ENCODE data around the gene HAUS3. TPM values are rescaled to one million over a fixed set of nuclear protein-coding genes. Genes with fewer than 3 reads are reported as not detected.

The HAUS3 gene
- total and polyA plus RNA-seq, 10 of the 15 experiments (the other 5 are each of a cell fraction or from before 2014, with no cell fraction given): 4.2 to 23.9 (median 12.3) TPM

- TF ChIP-seq TAF1 (IDR thresholded peaks at IDR 0.05; ENCODE audit: borderline replicate concordance, low read depth, low read length) (peak; percentile 69; the same call in 1 of the 2 replicates), NFXL1 (IDR thresholded peaks at IDR 0.05; ENCODE audit: borderline replicate concordance) (no peak), ZNF217 (IDR thresholded peaks at IDR 0.05) (no peak), ZBTB11 (CRISPR knock-in tag; IDR thresholded peaks at IDR 0.05) (no peak), ETV6 (conservative IDR thresholded peaks at IDR 0.05 in 1 of 2, IDR thresholded peaks at IDR 0.05 in 1 of 2; ENCODE audit: borderline replicate concordance in 1 of 2, low read depth in 1 of 2) (no peak), GATAD2B (conservative IDR thresholded peaks at IDR 0.05; ENCODE audit: low read depth) (peak; percentile 86), SMARCA5 (IDR thresholded peaks at IDR 0.05) (no peak), SUPT20H (IDR thresholded peaks at IDR 0.05; ENCODE audit: borderline replicate concordance, control insufficient read depth, low read depth, low read length) (no peak), BHLHE40 (IDR thresholded peaks at IDR 0.05; ENCODE audit: borderline replicate concordance in 1 of 2, low read depth in 2 of 2, low read length in 1 of 2) (peak in 1 of 2 experiments; percentile 38; a peak in 2 of 4 replicates), SREBF2 (IDR thresholded peaks at IDR 0.05; ENCODE audit: low read length) (no peak), FOXK2 (IDR thresholded peaks at IDR 0.05) (no peak), NKRF (conservative IDR thresholded peaks at IDR 0.05) (peak; percentile 98), RELB (IDR thresholded peaks at IDR 0.05; ENCODE audit: low read depth) (no peak), ZNF384 (IDR thresholded peaks at IDR 0.05; ENCODE audit: borderline replicate concordance, low read depth, low read length) (no peak), ZNF622 (IDR thresholded peaks at IDR 0.05) (no peak), ZSCAN29 (IDR thresholded peaks at IDR 0.05) (no peak), ESRRA (IDR thresholded peaks at IDR 0.05; ENCODE audit: low read length) (no peak), KLF5 (IDR thresholded peaks at IDR 0.05; ENCODE audit: partially characterized antibody) (no peak), POU2F2 (IDR thresholded peaks at IDR 0.05; ENCODE audit: borderline replicate concordance, low read depth, low read length) (no peak), ZNF274 (IDR thresholded peaks at IDR 0.05; ENCODE audit: insufficient read depth, insufficient read length) (no peak), E2F4 (IDR thresholded peaks at IDR 0.05; ENCODE audit: low read depth, low read length) (peak; percentile 88), BMI1 (IDR thresholded peaks at IDR 0.05; ENCODE audit: borderline replicate concordance) (no peak)
These were observed at the start of gene HAUS3, which contains the start of gene POLN (continued) for GRCh38 chr4:2241410-2242353.

Data from GM12878 (cell line).